NCI-H187 (cell line): Measurements from ENCODE around the gene RNF220.

Experiments used
- DNase-seq, 2 experiments: peaks; one replicate each; lab custom pipeline; 2025; lab: John Stamatoyannopoulos, UW

Gene RNF220

GRCh38 chr1:44405031-44405797, at the start of gene RNF220:
Gene RNF220 (plus strand): TSS chr1:44405255.
- peak; percentile 13 to 28 for DNase-seq

DNA sequence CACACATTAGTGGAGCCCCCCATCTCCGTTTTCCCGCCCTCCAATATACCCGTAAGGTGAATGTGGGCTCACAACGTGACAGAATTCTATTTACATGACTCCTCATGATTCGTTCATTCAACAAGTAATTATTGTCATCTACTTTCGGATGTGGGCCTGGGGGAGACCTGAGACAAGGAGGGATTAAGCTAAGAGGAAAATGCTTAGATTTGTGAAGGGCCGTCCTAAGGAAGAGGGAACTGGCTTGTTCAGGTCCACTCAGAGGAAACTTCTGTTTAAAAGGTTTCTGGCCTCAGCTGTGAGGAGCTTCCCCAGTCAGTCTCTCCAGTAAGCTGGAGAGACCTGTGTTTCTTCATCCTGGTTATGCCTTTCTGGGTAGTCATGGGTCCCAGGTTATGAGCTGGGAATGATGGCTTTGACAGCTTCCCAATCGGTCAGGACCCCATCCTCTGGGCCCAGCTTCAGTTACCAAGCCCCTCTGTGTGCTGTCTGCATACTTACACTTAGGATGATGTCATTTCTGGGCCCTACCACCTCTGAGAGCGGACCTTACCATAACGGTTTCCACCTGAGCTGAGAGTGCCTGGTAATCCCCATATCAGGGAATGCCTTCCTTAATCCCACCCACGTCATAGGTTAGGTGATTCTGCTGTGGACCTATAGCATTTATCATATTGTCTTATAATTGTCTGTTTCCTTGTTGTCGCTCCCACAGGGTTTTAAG, 49.3 kb upstream of the RNF220 start:
- DNase-seq = no peak

DNA sequence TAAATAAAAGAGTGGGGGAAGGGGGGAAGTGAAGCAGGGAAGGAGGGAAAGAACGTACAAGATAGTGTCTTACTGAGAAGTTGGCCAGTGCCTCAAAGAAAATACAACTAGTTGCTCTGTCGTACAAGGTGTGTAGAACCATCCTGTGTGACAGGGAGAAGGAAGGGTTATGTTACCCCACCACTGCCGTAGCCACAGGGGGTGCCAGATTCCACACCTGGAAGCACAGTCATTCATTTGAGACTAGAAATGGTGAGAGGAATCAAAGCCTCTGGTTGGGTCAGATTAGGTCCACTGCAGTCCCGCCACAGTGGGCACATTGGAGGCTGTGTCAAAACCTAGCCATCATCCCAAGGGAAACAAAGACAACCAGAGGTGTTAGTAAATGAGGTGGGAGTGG, 47.3 kb upstream of the RNF220 start:
- no peak for DNase-seq

DNA sequence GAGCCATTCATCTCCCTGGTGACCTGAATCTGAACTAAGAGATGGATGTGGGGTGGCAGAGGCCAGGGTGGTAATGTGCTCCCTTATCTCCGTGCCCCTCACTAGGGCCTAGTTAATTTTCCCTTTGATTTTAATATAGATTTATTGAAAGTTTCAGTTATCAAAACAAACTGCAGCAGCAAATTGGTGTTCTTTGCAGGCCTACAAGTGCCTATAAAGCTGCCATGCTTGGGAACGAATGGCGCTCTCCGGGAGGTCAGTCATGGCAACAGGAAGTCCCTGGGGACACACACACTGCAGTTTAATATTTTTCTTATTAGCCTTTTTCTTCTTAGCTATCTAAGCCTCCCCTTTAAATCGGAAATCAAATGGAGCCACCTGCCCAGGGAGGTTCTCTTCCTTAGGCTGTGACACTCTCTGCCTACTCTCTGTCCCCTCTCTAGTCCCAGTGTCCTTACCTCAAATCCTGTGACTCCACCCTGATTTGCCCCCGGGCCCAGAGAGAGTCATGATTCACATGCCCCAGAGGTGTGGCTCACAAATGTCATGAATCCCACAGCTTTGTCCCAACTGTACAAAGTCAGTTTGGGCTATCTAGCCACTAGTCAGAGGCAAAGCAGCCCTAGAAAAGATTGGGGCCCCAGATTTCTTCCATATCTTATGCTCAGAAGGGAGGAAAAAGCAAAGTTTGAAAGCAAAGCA, 45.7 kb upstream of the RNF220 start:
- no peak for DNase-seq

DNA sequence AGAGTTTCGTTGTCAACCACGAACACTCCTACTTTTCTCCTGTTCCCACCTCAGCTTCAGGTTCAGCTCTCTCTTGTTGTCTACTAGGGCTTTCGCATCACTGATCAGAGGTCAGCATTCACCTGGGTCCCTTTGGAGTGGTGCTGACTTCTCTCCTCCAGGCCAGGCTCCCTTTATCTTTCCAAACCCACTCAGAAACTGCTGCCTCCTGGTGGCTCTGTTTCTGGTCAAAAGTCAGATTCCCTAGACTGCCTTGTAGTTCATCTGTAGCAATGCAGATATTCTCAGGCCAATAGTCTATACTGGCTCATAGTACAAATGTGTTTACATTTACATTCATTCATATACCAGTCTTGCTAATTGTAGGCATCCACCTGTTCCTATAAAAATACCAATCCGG, 43.6 kb upstream of the RNF220 start:
- no peak for DNase-seq

GRCh38 chr1:44366371-44366975, 38.6 kb upstream of the RNF220 start:
- no peak for DNase-seq

GRCh38 chr1:44367944-44368343, 37.1 kb upstream of the RNF220 start:
- no peak for DNase-seq

DNA sequence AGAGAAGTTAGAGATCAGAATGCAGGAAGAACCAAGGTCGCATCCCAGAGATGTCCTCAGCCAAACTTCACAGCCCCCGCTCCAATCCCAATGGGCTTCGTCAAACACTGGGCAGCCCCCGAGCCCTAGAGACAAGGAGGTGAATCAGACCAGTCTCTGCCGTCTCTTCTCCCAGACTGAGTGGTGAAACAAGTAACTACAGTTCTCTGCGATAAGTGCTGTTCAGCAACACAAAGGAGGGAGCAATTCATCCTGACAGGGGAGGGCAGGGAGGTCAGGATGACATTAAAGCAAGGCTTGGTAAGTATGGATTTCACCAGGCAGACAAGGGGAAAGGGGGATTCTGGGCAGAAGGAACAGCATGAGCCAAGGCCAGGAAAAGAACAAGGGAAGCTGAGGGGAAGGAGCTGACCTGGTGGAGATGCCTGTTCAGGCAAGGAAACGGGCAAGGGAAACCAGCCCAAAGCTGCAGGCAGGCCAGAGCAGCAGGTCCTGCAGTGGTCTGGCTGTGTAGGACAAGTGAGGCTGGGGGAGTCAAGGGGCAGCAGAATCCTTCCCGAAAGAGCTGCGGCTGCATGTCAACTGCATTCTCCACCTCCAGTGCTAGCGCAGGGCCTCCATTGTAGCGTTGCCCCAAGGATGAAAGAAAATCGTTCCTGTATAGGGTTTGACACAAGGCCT, 36.4 kb upstream of the RNF220 start:
- no peak for DNase-seq

GRCh38 chr1:44371206-44371605, 33.8 kb upstream of the RNF220 start:
- DNase-seq = no peak

- DNase-seq = no peak
Measured at GRCh38 chr1:44375547-44375946, 29.5 kb upstream of the RNF220 start.

DNA sequence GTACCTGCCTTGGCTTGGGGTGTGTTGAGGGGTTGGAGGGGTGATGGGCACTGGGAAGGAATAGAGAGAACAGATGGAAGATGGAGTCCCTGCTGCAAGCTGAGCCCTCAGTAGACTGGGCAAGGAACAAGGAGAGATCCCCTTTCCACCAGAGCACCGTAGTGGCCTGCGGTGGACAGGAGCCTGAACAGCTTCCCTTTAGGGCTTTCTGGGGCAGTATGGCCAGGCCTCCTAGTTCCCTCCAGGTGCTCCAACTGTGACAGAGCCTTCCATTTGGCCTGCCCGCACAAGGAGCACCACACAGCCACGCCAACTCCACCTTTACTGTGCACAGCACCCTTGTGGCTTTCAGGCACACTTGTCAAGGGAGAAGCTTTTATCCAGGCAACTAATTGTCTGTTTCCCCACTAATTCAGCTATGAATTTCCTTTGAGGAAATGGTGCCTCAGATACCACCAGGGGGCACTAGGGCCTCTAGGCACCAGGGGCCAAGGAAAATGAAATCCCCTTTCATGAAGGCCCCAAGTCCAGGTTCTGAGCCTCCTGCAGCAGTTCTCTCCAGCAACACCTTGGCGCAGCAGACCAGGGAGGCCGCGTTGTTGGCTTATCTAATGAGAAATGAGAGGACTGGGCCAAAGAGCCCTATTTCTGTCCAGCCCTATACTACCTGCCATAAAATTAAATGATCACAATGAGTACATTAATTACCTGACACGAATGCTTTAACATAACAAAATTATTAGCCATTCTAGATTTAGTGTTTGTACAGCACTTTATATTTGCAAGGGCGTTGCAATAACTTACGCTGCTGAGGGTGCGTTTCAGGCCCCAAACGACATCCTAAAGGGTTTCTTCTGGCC, 26.9 kb upstream of the RNF220 start:
- peak in 1 of 2 experiments; percentile 35 for DNase-seq

- no peak for DNase-seq
Measured at GRCh38 chr1:44380666-44381177, 24.3 kb upstream of the RNF220 start.

DNA sequence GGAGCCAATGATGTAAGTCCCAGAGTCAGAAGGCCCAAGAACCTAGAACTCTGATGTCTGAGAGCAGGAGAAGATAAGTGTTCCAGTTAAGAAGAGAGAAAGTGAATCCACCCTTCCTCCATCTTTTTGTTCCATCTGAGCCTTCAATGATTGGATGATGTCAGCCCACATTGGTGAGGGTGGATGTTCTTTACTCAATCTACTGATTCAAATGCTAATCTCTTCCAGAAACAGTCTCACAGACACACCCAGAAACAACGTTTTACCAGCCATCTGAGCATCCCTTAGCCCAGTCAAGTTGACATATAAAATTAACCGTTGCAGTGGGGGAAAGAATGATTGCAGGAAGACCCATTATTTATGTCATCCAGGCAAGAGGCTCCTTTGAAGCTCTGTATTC, 16.5 kb upstream of the RNF220 start:
- DNase-seq = no peak

- no peak for DNase-seq
Measured at GRCh38 chr1:44389437-44389836, 15.6 kb upstream of the RNF220 start.

- no peak for DNase-seq
Measured at GRCh38 chr1:44390277-44390676, 14.8 kb upstream of the RNF220 start.

DNA sequence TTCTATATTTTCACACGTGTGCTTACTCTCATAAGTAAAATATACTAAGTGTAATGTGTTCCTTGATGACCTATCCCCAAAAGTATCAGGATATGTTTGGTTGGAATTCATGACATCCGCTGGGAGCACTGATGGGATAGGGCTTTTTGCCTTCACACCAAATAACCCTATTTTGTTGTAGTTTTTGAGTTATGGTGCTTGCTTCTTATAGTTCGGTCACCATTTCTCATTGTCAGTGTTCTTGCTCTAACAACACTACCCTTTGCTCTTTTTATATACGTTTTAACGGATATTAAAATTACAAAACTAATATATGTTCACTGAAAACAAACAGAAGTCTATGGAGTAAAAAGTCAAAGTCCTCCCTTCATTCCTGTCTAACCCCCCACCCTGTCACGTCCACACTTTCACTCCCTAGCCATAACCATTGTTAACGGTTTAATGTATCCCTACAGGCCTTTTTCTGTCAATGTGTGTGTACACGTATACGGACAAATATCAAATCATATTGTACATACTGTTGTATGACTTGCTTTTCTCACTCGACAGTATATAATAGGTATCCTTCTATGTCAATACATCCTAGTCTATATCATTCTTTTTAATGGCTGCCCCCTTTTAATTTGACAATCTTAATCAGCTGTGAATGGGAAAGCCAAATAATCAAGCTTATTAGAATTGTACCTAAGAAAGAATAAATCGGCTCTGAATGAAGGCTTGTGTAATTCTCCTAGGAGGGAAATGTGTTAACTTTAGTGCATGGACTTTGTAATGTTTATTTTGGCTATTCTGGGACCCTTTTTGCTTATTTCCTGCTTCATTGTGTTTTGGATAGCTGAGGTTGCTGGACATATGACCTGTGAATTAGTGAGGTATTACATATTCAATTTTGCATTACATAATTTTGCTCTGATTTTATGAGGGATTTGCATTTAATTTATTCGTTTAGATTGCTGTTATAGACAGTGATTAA, 3.5 kb upstream of the RNF220 start:
- no peak for DNase-seq

- DNase-seq = no peak
Measured at GRCh38 chr1:44405798-44406736, 1.0 kb downstream of the RNF220 start.

DNA sequence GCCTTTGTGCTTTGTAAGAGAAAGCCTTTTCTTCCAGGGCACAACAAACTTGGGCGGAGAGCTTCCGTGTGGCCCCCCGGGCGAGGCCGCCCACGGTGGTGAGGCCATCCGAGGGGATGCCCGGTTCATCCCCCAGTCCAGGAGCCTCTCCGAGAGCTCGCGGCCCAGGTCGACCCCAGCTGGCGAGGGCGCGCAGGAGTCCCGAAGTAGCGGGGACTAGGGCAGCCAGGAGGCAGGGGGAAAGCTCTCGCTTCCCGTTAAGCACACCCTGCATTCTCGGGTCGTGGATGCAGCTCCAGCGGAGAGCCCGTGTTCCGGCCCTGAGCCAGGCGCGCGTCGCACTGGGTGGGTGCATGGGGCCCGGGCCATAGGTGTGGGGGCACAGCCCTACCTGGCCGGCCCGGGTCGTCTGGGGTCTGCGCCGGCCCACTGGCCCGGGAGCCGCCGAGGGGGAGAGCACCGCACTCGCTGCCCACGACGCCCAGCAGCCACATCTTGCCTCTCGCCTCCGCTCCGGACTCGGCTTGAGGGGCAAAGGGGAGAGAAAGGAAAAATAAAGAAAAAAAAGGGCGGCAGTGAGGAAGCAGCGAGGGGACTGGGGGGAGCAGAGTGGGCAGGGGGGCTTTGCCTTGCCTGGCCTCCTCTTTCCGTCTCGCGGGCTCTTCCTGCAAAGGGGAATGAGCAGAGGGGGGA, 1.8 kb downstream of the RNF220 start:
- DNase-seq = no peak
